Stimulated activated CD8-positive, alpha-beta memory T cell treated with anti-CD3 and anti-CD28 coated beads, Interleukin-2, amount 100 ng/mL, for 48 hours (primary cell): Measurements from ENCODE around the gene CACNA1C.

Experiments
- DNase-seq, 2 donors: peaks; one replicate each; pipeline ENCODE4 v3.0.0-alpha.2; 2020; ENCODE audit warnings: low read depth in 2 of 2

CACNA1C gene

DNA sequence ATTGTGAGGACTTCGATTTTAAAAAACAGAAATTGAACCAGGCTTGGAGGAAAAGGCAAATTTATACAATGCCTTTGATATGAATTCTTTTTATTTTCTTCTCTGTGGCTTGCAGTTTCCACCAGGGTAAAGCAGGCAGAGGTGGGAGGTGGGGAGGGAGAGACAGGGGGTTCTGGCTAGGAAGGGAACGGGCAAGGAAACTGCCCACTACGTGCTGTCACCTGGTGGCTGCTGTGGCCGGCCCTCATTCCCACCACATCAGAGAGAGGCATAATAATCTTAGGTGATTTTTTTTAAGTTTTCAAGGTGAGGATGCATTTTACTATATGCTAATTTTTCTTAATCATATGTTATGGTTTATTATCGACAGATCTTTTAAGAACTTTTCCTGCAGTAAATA is 145.8 kb downstream of the CACNA1C start:
- DNase-seq = no peak

GRCh38 chr12:2205996-2206395 is 153.2 kb downstream of the CACNA1C start:
- DNase-seq = no peak

GRCh38 chr12:2208837-2209635 is 156.2 kb downstream of the CACNA1C start:
- no peak for DNase-seq

DNA sequence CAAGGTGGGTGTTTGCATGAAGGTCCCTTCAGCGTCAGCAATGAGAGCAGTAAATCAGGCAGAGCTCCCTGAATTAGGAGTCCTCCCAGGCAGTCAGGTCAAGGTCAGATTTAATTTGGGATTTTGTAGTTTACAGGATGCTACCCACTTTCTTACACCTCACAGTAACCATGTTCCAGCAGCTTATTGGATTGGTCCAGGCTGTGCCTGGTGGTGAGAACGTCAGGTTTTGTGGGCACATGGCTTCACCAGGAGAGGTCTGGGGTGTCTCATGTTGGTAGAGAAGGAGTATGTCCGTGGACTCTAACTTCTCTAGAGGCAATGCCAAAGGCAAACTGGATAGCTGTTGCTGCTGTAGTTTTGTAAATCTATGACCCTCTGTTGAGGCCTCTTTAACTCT is 158.3 kb downstream of the CACNA1C start:
- DNase-seq = no peak

GRCh38 chr12:2212537-2212936 is 159.8 kb downstream of the CACNA1C start:
- DNase-seq = no peak

GRCh38 chr12:2212971-2213869 is 160.4 kb downstream of the CACNA1C start:
- no peak for DNase-seq

GRCh38 chr12:2214411-2214810 is 161.6 kb downstream of the CACNA1C start:
- DNase-seq = no peak

GRCh38 chr12:2215709-2216560 is 163.1 kb downstream of the CACNA1C start:
- DNase-seq = no peak

DNA sequence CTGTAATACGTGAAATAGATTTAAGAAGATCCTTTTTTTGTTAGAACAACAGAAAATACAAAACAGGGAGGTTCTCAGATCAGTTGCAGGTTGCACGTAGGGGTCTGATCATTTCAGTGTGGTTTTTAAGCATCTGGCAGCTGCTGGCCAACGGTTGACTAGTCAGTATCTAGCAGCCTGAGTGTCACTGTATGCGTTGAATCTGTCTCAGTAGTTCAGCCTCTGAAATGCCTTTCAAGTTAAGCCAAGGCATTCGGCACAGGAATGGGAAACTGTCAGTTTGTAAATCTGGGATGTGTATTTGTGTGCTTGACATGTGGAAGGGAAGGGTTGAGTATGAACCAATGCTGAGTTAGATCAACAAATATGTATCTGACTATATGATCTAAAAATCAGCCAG is 165.9 kb downstream of the CACNA1C start:
- no peak for DNase-seq

- no peak for DNase-seq
Measured at GRCh38 chr12:2221030-2221621, 168.3 kb downstream of the CACNA1C start.

GRCh38 chr12:2222691-2223090 is 169.9 kb downstream of the CACNA1C start:
- DNase-seq = no peak

DNA sequence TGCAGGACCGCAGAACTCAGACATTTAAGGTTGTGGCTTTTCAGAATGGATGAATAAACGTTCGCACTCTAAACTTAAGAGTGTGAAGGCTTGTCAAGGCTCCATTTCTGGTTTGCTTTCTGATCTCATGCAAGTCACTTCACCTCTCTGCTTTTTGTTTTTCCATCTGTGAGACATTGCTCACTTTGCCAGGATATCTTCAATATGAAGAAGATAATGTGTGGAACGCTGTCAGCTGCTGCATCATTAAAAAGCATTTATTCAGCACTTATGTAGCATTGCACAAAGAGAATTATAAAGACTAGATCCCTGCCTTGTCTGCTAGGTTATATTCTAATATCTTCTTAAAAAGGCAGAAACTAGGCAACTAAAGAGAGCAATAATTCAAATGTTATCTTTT is 172.2 kb downstream of the CACNA1C start:
- no peak for DNase-seq

GRCh38 chr12:2225696-2226095 is 172.9 kb downstream of the CACNA1C start:
- DNase-seq = no peak

GRCh38 chr12:2226641-2227040 is 173.9 kb downstream of the CACNA1C start:
- DNase-seq = no peak

- DNase-seq = no peak
Measured at GRCh38 chr12:2227360-2227759, 174.6 kb downstream of the CACNA1C start.

DNA sequence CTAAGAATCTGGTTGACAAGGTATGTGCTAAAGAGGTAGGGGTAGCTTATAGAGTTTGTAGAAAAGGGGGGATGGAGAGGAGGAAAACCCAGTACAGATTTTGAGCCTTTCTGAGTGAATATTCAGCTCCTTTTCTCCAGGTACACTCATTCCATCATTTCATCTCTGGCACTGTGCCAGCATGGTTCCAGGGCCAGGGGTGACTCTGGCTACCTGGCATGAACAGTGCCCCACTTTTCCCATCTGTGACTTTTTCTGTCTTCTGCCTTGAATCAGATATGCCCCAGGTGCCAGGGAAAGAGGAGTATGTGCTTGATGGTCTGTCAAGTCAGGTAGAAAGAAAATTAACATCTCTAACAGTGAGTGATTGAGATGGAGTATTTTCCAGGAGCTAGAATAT is 175.7 kb downstream of the CACNA1C start:
- DNase-seq = no peak

GRCh38 chr12:2229661-2230539 is 177.1 kb downstream of the CACNA1C start:
- no peak for DNase-seq

- no peak for DNase-seq
Measured at GRCh38 chr12:2231011-2231595, 178.3 kb downstream of the CACNA1C start.

DNA sequence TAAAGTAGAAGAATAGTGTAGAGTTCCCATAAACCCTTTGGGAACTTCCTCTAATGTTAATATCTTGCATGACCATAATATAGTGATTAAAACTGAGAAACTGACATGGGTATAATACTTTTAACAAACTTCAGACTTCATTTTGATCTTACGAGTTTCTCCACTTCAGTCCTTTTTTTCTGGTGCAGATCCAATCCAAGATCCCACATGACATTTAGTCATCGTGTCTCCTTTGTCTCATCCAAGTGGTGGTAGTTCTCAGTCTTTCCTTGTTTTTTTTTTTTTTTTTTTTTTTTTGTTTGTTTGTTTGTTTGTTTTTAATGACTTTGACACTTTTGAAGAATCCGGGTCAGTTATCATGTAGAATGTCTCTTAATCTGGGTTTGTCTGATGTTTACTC is 179.2 kb downstream of the CACNA1C start:
- DNase-seq = no peak

DNA sequence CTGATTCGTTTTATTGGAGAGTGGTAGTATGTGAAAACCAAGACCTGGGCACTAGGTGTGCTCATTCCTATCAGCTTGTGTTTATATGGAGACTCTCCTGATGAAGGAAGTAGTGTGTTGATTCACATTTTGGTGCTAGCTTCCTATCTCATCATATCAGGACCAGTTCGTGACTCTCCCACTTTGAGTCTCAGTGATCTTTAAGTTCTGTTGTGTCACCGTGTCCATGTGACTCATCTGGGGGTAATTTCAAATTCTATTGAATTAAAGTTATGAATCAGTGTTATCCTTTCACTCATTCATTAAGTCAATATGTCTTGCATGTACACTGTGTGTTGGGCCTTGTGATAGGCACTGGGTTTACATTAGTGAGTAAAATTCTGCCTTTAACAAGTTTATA is 180.2 kb downstream of the CACNA1C start:
- no peak for DNase-seq
